Thyroid gland (tissue), 4 donors: Measurements from ENCODE around the gene DLX4. TPM values are rescaled to one million over a fixed set of nuclear protein-coding genes. Genes with fewer than 3 reads are reported as not detected.

Experiments used
- DNase-seq, 2 donors: peaks; one replicate each; pipeline ENCODE4 v3.0.0-alpha.2; 2019
- H3K27ac ChIP-seq, 3 donors: fragments of 200-600 bp; sonication (generic); 1 replicate in 2 of 3; 2 replicates in 1 of 3; pipeline ENCODE4 v1.5.1; 2016 to 2019; ENCODE audit warnings: mild to moderate bottlenecking in 1 of 3, moderate library complexity in 1 of 3
- H3K27me3 ChIP-seq: fragments of 200-600 bp; sonication (generic); one replicate; pipeline ENCODE4 v1.5.1; 2019
- H3K36me3 ChIP-seq, 2 donors: fragments of 200-600 bp; sonication (generic); one replicate each; pipeline ENCODE4 v1.5.1; 2016 to 2019
- H3K4me1 ChIP-seq, 2 donors: fragments of 200-600 bp; sonication (generic); one replicate each; pipeline ENCODE4 v1.5.1; 2017 to 2019
- H3K4me3 ChIP-seq, 3 donors: fragments of 200-600 bp; sonication (generic); replicated peaks in 1 of 3; 1 replicate in 2 of 3; 2 replicates in 1 of 3; pipeline ENCODE4 v1.5.1; 2016; ENCODE audit warnings: mild to moderate bottlenecking in 1 of 3
- H3K9me3 ChIP-seq: fragments of 200-600 bp; sonication (generic); one replicate; pipeline ENCODE4 v1.5.1; 2017
- CTCF ChIP-seq, 6 experiments: fragments of 200-600 bp in 3 of 6; fragments of 450-650 bp in 3 of 6; sonication (generic) in 3 of 6; IDR thresholded peaks; one replicate each; pipeline ENCODE4 v1.5.1; 2016 to 2019; ENCODE audit warnings: antibody characterized with exemption in 6 of 6, mild to moderate bottlenecking in 2 of 6, inconsistent platforms in 1 of 6, moderate library complexity in 1 of 6
- POLR2A ChIP-seq, 2 donors: fragments of 450-650 bp; IDR thresholded peaks; one replicate each; pipeline ENCODE4 v1.6.1; 2017; ENCODE audit warnings: antibody characterized with exemption in 2 of 2, mild to moderate bottlenecking in 2 of 2, moderate library complexity in 1 of 2
- WGBS, 2 donors: methylation state at CpG; one replicate each; pipeline ENCODE4 v1.1.5; 2017; 5-methylcytosine and 5-hydroxymethylcytosine counted together
- intact Hi-C: fragments of 100-400 bp; cut with DNase I; formaldehyde crosslinking; loops from one replicate; pipeline ENCODE4 v1.15.1; 2023
- total RNA-seq, 4 donors: library from RNA; depleted of rRNA; stranded (reverse); fragments of >200 nt; gene quantifications; one replicate each; pipeline ENCODE4 v1.2.3, GENCODE V29; 2016

Gene DLX4
- total RNA-seq, result 1 to 10 TPM in 1 of 4 donors, under 1 TPM in 1, not detected in 2; 0.56 to 1.2 TPM

- Histone ChIP-seq H3K36me3 (no peaks in the 10 kb centered on the region), H3K27ac (no peak within 1 kb of the TSS), H3K27me3 (peaks cover 62% of the 10 kb centered on the region), H3K9me3 (no peaks in the 10 kb centered on the region), H3K4me1 (peaks cover 25 to 40% of the 10 kb centered on the region in 2 donors), H3K4me3 (peak within 1 kb of the TSS in 1 of 3 donors; percentile 11)
- intact Hi-C loops, result no loop called here
- TF ChIP-seq CTCF (IDR thresholded peaks at IDR 0.05) (no peak), POLR2A (IDR thresholded peaks at IDR 0.05) (no peak)
- DNase-seq, result no peak
- 4 to 5% methylated on average over 15 to 29 of the region's 45 CpGs for WGBS, 2 donors
Measured at GRCh38 chr17:49969134-49969759, at the start of gene DLX4. TSS of gene DLX4 (plus strand) at chr17:49969190. CDS start at chr17:49969469, 279 bp downstream.

- intact Hi-C loops, result no loop called here
- no peaks in the 10 kb centered on the region for H3K36me3 ChIP-seq
- 90 to 92% methylated on average over 8 to 9 of the region's 9 CpGs for WGBS, 2 donors
Measured at GRCh38 chr17:49920030-49920769, 48.8 kb upstream of the DLX4 start.

GRCh38 chr17:49922095-49922494 is 46.9 kb upstream of the DLX4 start:
- Histone ChIP-seq H3K27me3 (no peaks in the 10 kb centered on the region), H3K4me1 (peaks cover 0 to 6% of the 10 kb centered on the region in 2 donors), H3K36me3 (no peaks in the 10 kb centered on the region), H3K9me3 (no peaks in the 10 kb centered on the region), H3K27ac (no peak overlapping the region), H3K4me3 (no peak overlapping the region)
- TF ChIP-seq POLR2A (IDR thresholded peaks at IDR 0.05) (no peak), CTCF (IDR thresholded peaks at IDR 0.05) (no peak)
- 69 to 74% methylated on average over 4 of the region's 4 CpGs for WGBS, 2 donors
- intact Hi-C loops, result no loop called here
- DNase-seq, result no peak

More at GRCh38 chr17:49920030-49920769, 48.8 kb upstream of the DLX4 start:
- H3K4me1 ChIP-seq, result peaks cover 17 to 24% of the 10 kb centered on the region in 2 donors
- no peak overlapping the region for H3K27ac ChIP-seq
- no peak overlapping the region for H3K4me3 ChIP-seq
- no peak for DNase-seq
- no peaks in the 10 kb centered on the region for H3K9me3 ChIP-seq
- TF ChIP-seq POLR2A (IDR thresholded peaks at IDR 0.05), result no peak
- TF ChIP-seq CTCF (IDR thresholded peaks at IDR 0.05), result no peak
- no peaks in the 10 kb centered on the region for H3K27me3 ChIP-seq

- H3K27ac ChIP-seq, result no peak overlapping the region
- WGBS, 2 donors, result 70 to 76% methylated on average over 9 to 10 of the region's 14 CpGs
- no peaks in the 10 kb centered on the region for H3K36me3 ChIP-seq
- H3K4me3 ChIP-seq, result no peak overlapping the region
- DNase-seq, result no peak
- TF ChIP-seq POLR2A (IDR thresholded peaks at IDR 0.05) (no peak), CTCF (IDR thresholded peaks at IDR 0.05) (no peak)
- H3K9me3 ChIP-seq, result no peaks in the 10 kb centered on the region
- no peaks in the 10 kb centered on the region for H3K27me3 ChIP-seq
- intact Hi-C loops, result no loop called here
- peaks cover 0 to 7% of the 10 kb centered on the region in 2 donors for H3K4me1 ChIP-seq
Measured at GRCh38 chr17:49924116-49924515, 44.9 kb upstream of the DLX4 start.

GRCh38 chr17:49924589-49924988 is 44.4 kb upstream of the DLX4 start:
- TF ChIP-seq POLR2A (IDR thresholded peaks at IDR 0.05) (no peak), CTCF (IDR thresholded peaks at IDR 0.05) (no peak)
- Histone ChIP-seq H3K4me1 (peaks cover 0 to 7% of the 10 kb centered on the region in 2 donors), H3K4me3 (no peak overlapping the region), H3K27ac (no peak overlapping the region), H3K27me3 (no peaks in the 10 kb centered on the region), H3K9me3 (no peaks in the 10 kb centered on the region), H3K36me3 (no peaks in the 10 kb centered on the region)
- intact Hi-C loops, result no loop called here
- WGBS, 2 donors, result 83 to 93% methylated on average over 7 of the region's 7 CpGs
- DNase-seq, result no peak
